ENCODE data around the gene CACNA1C. TPM values are rescaled to one million over a fixed set of nuclear protein-coding genes. Genes with fewer than 3 reads are reported as not detected.

The CACNA1C gene
- total RNA-seq, 2 donors from 2014 or later = 70.0 to 127 TPM

DNA sequence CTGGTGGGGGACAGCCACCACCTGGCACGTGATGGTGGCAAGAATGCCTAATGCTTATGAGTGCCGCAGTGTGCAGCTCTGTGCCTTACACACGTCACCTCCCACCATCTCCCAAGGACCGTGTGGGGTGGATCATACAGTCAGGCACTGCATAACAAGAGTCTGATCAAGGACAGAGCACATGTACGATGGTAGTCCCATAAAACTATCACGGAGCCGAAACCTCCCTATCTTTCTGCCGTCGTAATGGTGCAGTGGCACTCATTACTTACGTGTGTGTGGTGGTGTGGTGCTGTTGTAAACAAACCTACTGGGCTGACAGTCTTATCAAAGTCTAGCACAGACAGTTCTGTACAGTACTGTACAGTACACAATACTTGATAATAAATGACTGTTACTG, 89.3 kb downstream of the CACNA1C start:
- no peak for DNase-seq (ENCODE audit: low spot score)
- TF ChIP-seq, protein P1, sequence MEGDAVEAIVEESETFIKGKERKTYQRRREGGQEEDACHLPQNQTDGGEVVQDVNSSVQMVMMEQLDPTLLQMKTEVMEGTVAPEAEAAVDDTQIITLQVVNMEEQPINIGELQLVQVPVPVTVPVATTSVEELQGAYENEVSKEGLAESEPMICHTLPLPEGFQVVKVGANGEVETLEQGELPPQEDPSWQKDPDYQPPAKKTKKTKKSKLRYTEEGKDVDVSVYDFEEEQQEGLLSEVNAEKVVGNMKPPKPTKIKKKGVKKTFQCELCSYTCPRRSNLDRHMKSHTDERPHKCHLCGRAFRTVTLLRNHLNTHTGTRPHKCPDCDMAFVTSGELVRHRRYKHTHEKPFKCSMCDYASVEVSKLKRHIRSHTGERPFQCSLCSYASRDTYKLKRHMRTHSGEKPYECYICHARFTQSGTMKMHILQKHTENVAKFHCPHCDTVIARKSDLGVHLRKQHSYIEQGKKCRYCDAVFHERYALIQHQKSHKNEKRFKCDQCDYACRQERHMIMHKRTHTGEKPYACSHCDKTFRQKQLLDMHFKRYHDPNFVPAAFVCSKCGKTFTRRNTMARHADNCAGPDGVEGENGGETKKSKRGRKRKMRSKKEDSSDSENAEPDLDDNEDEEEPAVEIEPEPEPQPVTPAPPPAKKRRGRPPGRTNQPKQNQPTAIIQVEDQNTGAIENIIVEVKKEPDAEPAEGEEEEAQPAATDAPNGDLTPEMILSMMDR (IDR thresholded peaks at IDR 0.05) = no peak
- no peaks in the 10 kb centered on the region for H3K9me3 ChIP-seq
- H3K4me3 ChIP-seq = no peak overlapping the region
- no peaks in the 10 kb centered on the region for H3K36me3 ChIP-seq
- H3K4me1 ChIP-seq (ENCODE audit: control insufficient read depth in 1 of 2, low read depth in 2 of 2) = peaks cover 40 to 76% of the 10 kb centered on the region in 2 donors
- H3K27me3 ChIP-seq (replicated peaks; ENCODE audit: insufficient read depth) = no peaks in the 10 kb centered on the region
- no peak for ATAC-seq (ENCODE audit: insufficient number of reproducible peaks, low FRiP score, low read depth)
- H3K27ac ChIP-seq = no peak overlapping the region

DNA sequence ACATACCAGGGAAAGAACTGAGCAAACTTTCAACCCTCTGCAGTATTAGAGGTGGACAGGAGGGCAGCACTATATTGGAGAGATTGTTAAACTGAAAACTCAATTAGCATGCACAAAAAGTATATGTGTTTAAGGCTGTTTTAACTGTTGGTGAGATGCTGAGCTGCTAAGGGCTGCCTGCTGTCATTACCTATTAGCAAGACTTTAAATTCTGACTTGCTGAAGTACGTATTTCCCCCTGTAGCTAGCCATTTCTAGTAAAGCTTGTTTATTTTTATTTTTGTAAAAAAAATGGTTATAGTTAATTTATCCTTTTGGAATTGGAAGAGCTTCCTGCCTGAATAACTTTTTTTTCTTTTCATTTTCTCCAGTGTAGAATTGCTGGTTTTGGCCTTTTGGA, 92.2 kb downstream of the CACNA1C start:
- DNase-seq (ENCODE audit: low spot score) = no peak
- Histone ChIP-seq H3K9me3 (no peaks in the 10 kb centered on the region), H3K4me3 (no peak overlapping the region), H3K27ac (no peak overlapping the region), H3K27me3 (replicated peaks; ENCODE audit: insufficient read depth) (no peaks in the 10 kb centered on the region), H3K36me3 (no peaks in the 10 kb centered on the region), H3K4me1 (ENCODE audit: control insufficient read depth in 1 of 2, low read depth in 2 of 2) (peaks cover 29 to 74% of the 10 kb centered on the region in 2 donors)
- TF ChIP-seq, protein P1 (IDR thresholded peaks at IDR 0.05) = no peak
- ATAC-seq (ENCODE audit: insufficient number of reproducible peaks, low FRiP score, low read depth) = no peak

DNA sequence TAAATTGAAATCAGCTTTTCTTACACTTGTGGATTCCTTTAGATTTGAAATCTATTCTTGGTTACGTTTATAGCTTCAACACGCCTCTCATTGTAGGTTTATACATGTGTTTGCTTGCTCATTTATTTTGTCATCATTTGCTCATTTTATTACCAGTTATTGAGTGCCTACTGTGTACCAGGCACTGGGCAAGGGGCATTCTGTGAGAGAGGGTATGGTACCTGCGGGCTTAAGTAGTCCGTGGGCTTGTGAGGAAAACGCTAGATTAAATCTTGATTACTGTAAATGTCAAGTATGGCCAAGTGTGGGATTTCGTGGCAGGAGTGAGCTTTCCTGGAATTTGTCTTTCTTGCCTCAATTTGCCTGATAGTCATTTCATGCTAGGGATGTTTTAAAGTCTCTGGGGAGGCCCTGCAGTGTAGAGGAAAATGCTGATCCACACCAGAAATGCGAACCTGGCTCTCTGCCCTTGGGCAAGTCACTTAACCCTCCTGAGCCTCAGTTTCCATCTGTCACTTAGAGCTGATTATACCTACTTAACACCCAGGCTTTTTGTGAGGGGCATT, 92.7 kb downstream of the CACNA1C start:
- H3K27ac ChIP-seq = no peak overlapping the region
- DNase-seq (ENCODE audit: low spot score) = no peak
- peaks cover 29 to 74% of the 10 kb centered on the region in 2 donors for H3K4me1 ChIP-seq (ENCODE audit: control insufficient read depth in 1 of 2, low read depth in 2 of 2)
- no peaks in the 10 kb centered on the region for H3K9me3 ChIP-seq
- TF ChIP-seq, protein P1 (IDR thresholded peaks at IDR 0.05) = no peak
- ATAC-seq (ENCODE audit: insufficient number of reproducible peaks, low FRiP score, low read depth) = no peak
- H3K27me3 ChIP-seq (replicated peaks; ENCODE audit: insufficient read depth) = no peaks in the 10 kb centered on the region
- H3K4me3 ChIP-seq = no peak overlapping the region
- no peaks in the 10 kb centered on the region for H3K36me3 ChIP-seq

DNA sequence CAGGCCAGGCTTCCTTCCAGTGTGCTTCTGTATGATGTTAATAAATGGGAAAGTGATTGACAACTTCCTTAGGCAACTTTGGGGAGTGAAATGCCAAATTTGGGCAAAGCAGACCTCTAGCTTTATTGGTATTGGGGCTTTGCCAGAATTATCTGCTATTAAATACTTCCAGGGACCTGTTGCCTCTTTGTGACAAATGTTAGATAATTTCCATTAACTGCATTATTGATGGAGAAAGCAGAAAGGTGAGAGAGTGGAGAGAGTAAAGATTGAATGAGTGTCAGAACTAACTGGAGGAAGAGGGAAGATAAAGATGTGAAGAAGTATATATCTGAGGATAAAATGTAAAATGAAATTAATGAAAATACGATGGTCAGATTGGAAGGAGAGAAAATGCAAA, 94.5 kb downstream of the CACNA1C start:
- no peaks in the 10 kb centered on the region for H3K27me3 ChIP-seq (replicated peaks; ENCODE audit: insufficient read depth)
- H3K4me3 ChIP-seq = no peak overlapping the region
- H3K36me3 ChIP-seq = no peaks in the 10 kb centered on the region
- no peak for DNase-seq (ENCODE audit: low spot score)
- no peak for ATAC-seq (ENCODE audit: insufficient number of reproducible peaks, low FRiP score, low read depth)
- no peaks in the 10 kb centered on the region for H3K9me3 ChIP-seq
- no peak overlapping the region for H3K27ac ChIP-seq
- H3K4me1 ChIP-seq (ENCODE audit: control insufficient read depth in 1 of 2, low read depth in 2 of 2) = peaks cover 25 to 77% of the 10 kb centered on the region in 2 donors
- TF ChIP-seq, protein P1 (IDR thresholded peaks at IDR 0.05) = no peak

DNA sequence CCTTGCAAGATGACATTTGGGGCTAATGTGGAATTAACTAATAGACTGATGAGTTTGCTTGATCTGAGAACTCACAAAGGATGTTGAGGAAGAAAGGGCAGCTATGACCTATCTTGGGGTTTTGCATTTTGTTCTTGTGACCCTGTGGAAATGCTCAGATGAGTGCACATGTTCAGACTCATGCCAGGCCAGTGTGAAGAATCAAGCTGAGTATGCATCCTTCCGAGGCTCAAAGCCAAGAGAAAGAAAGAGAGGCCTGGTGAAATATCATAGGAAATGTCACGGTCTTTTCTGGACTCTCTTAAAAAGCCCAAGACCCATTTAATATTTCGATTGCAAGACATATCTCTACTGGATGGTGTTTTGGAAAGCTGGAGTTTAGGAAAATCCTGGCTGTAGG, 96.3 kb downstream of the CACNA1C start:
- Histone ChIP-seq H3K27me3 (replicated peaks; ENCODE audit: insufficient read depth) (no peaks in the 10 kb centered on the region), H3K9me3 (no peaks in the 10 kb centered on the region), H3K4me3 (no peak overlapping the region), H3K4me1 (ENCODE audit: control insufficient read depth in 1 of 2, low read depth in 2 of 2) (peaks cover 34 to 95% of the 10 kb centered on the region in 2 donors), H3K36me3 (no peaks in the 10 kb centered on the region), H3K27ac (peak overlapping the region in 1 of 2 donors; percentile 6)
- no peak for DNase-seq (ENCODE audit: low spot score)
- ATAC-seq (ENCODE audit: insufficient number of reproducible peaks, low FRiP score, low read depth) = no peak
- TF ChIP-seq, protein P1 (IDR thresholded peaks at IDR 0.05) = no peak

Data from thoracic aorta (tissue), 2 donors.